ENCODE results near the gene SH2D1B. TPM values are rescaled to one million over a fixed set of nuclear protein-coding genes. Genes with fewer than 3 reads are reported as not detected.
"Not testable (repeated sequence)": the region's sequence is repeated elsewhere in the genome, so short reads cannot be mapped to it uniquely, and the experiment has no call there.

Gene SH2D1B
- total and polyA plus RNA-seq, 2 donors (not counting 3 experiments of a cell fraction or from before 2014, with no cell fraction given), result not detected

DNA sequence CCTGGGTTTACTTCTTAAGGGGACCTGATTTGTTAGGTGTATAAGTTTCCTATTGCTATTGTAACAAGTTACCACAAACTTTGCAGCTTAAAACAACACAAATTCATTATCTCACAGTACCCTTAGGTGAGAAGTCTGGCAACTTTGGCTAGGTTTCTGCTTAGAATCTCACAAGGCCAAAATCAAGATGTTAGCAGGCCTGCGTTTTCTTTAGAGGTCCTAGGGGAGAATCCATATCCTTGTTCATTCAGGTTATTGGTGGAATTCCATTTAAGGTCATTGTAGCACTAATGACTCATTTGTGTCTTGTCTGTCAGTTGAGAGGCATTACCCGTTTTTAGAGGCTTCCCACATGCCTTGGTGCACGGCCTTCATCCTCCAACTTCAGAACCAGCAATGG is 8.2 kb upstream of the SH2D1B start:
- POLR2A ChIA-PET, result interaction anchor here (0.5 kb wide), 1 partner anchor 91 kb away, joined by 3 read pairs; no protein-coding TSS in a partner anchor
- Histone ChIP-seq H4K20me1 (replicated peaks; ENCODE audit: control insufficient read depth, extremely low read depth, insufficient read depth, low read length) (no peaks in the 10 kb centered on the region), H3K9me1 (replicated peaks; ENCODE audit: control insufficient read depth, extremely low read depth, insufficient read depth, low read length) (no peaks in the 10 kb centered on the region), H3K9me3 (replicated peaks; ENCODE audit: control insufficient read depth, insufficient read depth, low read length) (no peaks in the 10 kb centered on the region), H3K9ac (replicated peaks; ENCODE audit: extremely low read depth, insufficient read depth, low read length) (no peak overlapping the region), H3K4me3 (replicated peaks in 1 of 3; ENCODE audit: insufficient read depth in 1 of 3, low read depth in 1 of 3, low read length in 3 of 3) (no peak overlapping the region), H3K79me2 (ENCODE audit: control insufficient read depth, insufficient read depth, low read length) (no peaks in the 10 kb centered on the region), H3K4me2 (ENCODE audit: insufficient read depth, low read length) (no peak overlapping the region), H3K27ac (ENCODE audit: insufficient read depth, low read depth, low read length) (no peak overlapping the region), H2AFZ (ENCODE audit: low read depth, low read length) (no peak overlapping the region), H3K36me3 (ENCODE audit: control insufficient read depth in 2 of 2, extremely low read depth in 1 of 2, insufficient read depth in 2 of 2, low read length in 2 of 2) (no peaks in the 10 kb centered on the region), H3K27me3 (ENCODE audit: control insufficient read depth in 2 of 2, insufficient read depth in 2 of 2, low read length in 2 of 2) (no peaks in the 10 kb centered on the region), H3K4me1 (ENCODE audit: control insufficient read depth, extremely low read depth, insufficient read depth, low read length) (no peaks in the 10 kb centered on the region)
- FAIRE-seq (no peak), DNase-seq (ENCODE audit: low read depth, low spot score) (no peak)
- CTCF ChIA-PET, result no interaction called here
- TF ChIP-seq FOS (IDR thresholded peaks at IDR 0.05; ENCODE audit: borderline replicate concordance, insufficient read depth, low read length) (no peak), POLR2AphosphoS5 (IDR thresholded peaks at IDR 0.05; ENCODE audit: insufficient read depth, low read depth, low read length) (no peak), GATA2 (IDR thresholded peaks at IDR 0.05; ENCODE audit: insufficient read depth, insufficient read length, low read depth, low read length) (no peak), MAX (IDR thresholded peaks at IDR 0.05; ENCODE audit: insufficient read depth, insufficient read length) (no peak), JUN (IDR thresholded peaks at IDR 0.05; ENCODE audit: borderline replicate concordance, insufficient read depth, insufficient read length, low read depth) (no peak), EZH2 (IDR thresholded peaks at IDR 0.05; ENCODE audit: borderline replicate concordance, low read depth, low read length, severe bottlenecking) (no peak), POLR2A (IDR thresholded peaks at IDR 0.05; ENCODE audit: low read depth, low read length) (no peak), MYC (IDR thresholded peaks at IDR 0.05; ENCODE audit: low read depth, low read length) (no peak)
- TF ChIP-seq, protein P1, sequence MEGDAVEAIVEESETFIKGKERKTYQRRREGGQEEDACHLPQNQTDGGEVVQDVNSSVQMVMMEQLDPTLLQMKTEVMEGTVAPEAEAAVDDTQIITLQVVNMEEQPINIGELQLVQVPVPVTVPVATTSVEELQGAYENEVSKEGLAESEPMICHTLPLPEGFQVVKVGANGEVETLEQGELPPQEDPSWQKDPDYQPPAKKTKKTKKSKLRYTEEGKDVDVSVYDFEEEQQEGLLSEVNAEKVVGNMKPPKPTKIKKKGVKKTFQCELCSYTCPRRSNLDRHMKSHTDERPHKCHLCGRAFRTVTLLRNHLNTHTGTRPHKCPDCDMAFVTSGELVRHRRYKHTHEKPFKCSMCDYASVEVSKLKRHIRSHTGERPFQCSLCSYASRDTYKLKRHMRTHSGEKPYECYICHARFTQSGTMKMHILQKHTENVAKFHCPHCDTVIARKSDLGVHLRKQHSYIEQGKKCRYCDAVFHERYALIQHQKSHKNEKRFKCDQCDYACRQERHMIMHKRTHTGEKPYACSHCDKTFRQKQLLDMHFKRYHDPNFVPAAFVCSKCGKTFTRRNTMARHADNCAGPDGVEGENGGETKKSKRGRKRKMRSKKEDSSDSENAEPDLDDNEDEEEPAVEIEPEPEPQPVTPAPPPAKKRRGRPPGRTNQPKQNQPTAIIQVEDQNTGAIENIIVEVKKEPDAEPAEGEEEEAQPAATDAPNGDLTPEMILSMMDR (IDR thresholded peaks at IDR 0.05; ENCODE audit: extremely low read depth in 1 of 2, insufficient read depth in 1 of 2, low read depth in 1 of 2, low read length in 2 of 2), result no peak
- dilution Hi-C loops (cut with MboI; ENCODE audit: extremely low pct_ligation_motif_present, low sequenced_read_pairs) (no loop called here), intact Hi-C loops (cut with micrococcal nuclease) (no loop called here)
- BruUV-seq (replicated peaks), result no TSS peak

- H3K9me1 ChIP-seq (replicated peaks; ENCODE audit: control insufficient read depth, extremely low read depth, insufficient read depth, low read length); H3K79me2 ChIP-seq (ENCODE audit: control insufficient read depth, insufficient read depth, low read length); CTCF ChIA-PET; H3K36me3 ChIP-seq (ENCODE audit: control insufficient read depth in 2 of 2, extremely low read depth in 1 of 2, insufficient read depth in 2 of 2, low read length in 2 of 2); FAIRE-seq; H3K27ac ChIP-seq (ENCODE audit: insufficient read depth, low read depth, low read length); H3K9ac ChIP-seq (replicated peaks; ENCODE audit: extremely low read depth, insufficient read depth, low read length); H3K27me3 ChIP-seq (ENCODE audit: control insufficient read depth in 2 of 2, insufficient read depth in 2 of 2, low read length in 2 of 2); H3K4me3 ChIP-seq (replicated peaks in 1 of 3; ENCODE audit: insufficient read depth in 1 of 3, low read depth in 1 of 3, low read length in 3 of 3); H4K20me1 ChIP-seq (replicated peaks; ENCODE audit: control insufficient read depth, extremely low read depth, insufficient read depth, low read length); H3K9me3 ChIP-seq (replicated peaks; ENCODE audit: control insufficient read depth, insufficient read depth, low read length); H3K4me2 ChIP-seq (ENCODE audit: insufficient read depth, low read length); dilution Hi-C loops (cut with MboI; ENCODE audit: extremely low pct_ligation_motif_present, low sequenced_read_pairs); intact Hi-C loops (cut with micrococcal nuclease); H3K4me1 ChIP-seq (ENCODE audit: control insufficient read depth, extremely low read depth, insufficient read depth, low read length); BruUV-seq (replicated peaks); DNase-seq (ENCODE audit: low read depth, low spot score); H2AFZ ChIP-seq (ENCODE audit: low read depth, low read length): not testable (repeated sequence)
- POLR2A ChIA-PET, result interaction anchor here (0.5 kb wide), 1 partner anchor 91 kb away, joined by 3 read pairs; no protein-coding TSS in a partner anchor
These were observed 7.6 kb upstream of the SH2D1B start for GRCh38 chr1:162419450-162419931.

GRCh38 chr1:162418584-162418983 is 6.6 kb upstream of the SH2D1B start:
- intact Hi-C loops (cut with micrococcal nuclease); H3K9ac ChIP-seq (replicated peaks; ENCODE audit: extremely low read depth, insufficient read depth, low read length); H4K20me1 ChIP-seq (replicated peaks; ENCODE audit: control insufficient read depth, extremely low read depth, insufficient read depth, low read length); CTCF ChIA-PET; POLR2A ChIA-PET; H3K4me1 ChIP-seq (ENCODE audit: control insufficient read depth, extremely low read depth, insufficient read depth, low read length); BruUV-seq (replicated peaks); DNase-seq (ENCODE audit: low read depth, low spot score); H3K36me3 ChIP-seq (ENCODE audit: control insufficient read depth in 2 of 2, extremely low read depth in 1 of 2, insufficient read depth in 2 of 2, low read length in 2 of 2); H3K79me2 ChIP-seq (ENCODE audit: control insufficient read depth, insufficient read depth, low read length); H3K27ac ChIP-seq (ENCODE audit: insufficient read depth, low read depth, low read length); H3K4me2 ChIP-seq (ENCODE audit: insufficient read depth, low read length); H3K4me3 ChIP-seq (replicated peaks in 1 of 3; ENCODE audit: insufficient read depth in 1 of 3, low read depth in 1 of 3, low read length in 3 of 3); H3K9me1 ChIP-seq (replicated peaks; ENCODE audit: control insufficient read depth, extremely low read depth, insufficient read depth, low read length); FAIRE-seq; H2AFZ ChIP-seq (ENCODE audit: low read depth, low read length); H3K27me3 ChIP-seq (ENCODE audit: control insufficient read depth in 2 of 2, insufficient read depth in 2 of 2, low read length in 2 of 2); dilution Hi-C loops (cut with MboI; ENCODE audit: extremely low pct_ligation_motif_present, low sequenced_read_pairs); H3K9me3 ChIP-seq (replicated peaks; ENCODE audit: control insufficient read depth, insufficient read depth, low read length): not testable (repeated sequence)
